NCI-H1436 (cell line): ENCODE measurements around the gene ASIC3.

Experiments
- DNase-seq: peaks from one replicate; lab custom pipeline; 2025; lab: John Stamatoyannopoulos, UW

Gene ASIC3

DNA sequence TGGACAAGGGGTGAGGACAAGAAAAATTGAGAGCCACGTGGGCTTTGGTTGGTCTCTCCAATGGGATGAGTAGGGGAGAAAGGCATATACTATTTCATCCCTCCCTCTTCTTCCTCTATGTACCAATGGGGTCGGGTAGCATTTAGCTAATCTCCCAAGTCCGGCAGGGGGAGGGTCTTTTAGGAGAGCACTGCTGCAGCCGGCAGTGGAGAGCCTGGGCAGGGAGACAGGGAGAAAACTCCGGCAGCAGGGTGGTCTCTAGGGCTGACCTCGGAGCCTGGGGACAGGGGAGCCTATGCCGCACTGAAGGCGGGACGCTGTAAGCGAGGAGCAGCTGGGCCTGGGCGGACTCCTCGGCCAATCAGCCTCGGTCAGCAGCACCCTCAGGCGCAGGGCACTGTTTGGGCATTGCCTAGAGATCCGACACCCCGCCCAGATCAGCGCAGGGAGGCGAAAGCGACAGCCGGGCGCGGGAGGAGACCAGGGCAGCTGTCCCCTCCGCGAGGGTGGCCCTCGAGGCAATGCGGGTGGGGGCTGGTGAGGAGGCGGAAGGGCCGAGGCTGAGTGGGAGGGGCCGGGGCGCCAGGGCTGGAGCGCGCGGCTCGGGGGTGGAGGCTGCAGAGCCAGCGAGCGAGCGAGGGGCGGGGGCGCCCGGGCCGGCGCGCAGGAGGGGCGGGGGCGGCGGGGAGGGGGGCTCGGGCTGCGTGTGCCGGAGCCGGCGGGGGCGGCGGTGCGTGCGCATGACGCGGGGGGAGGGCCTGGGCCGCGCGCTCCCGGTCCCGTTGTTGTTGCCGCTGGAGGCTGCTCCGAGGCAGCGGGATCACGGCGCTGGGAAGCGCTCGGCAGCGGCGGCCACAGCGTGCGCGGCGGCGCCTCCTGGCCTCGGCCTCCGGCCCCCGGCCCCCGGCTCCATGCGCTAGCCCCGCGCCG is 37.6 kb downstream of the ASIC3 start, which contains the start of gene AGAP3:
Gene AGAP3, plus strand, starts transcription at position 785 of the 930 bp plus-strand sequence. CDS start 267 bp downstream, outside the sequence.
- peak; percentile 44 for DNase-seq

DNA sequence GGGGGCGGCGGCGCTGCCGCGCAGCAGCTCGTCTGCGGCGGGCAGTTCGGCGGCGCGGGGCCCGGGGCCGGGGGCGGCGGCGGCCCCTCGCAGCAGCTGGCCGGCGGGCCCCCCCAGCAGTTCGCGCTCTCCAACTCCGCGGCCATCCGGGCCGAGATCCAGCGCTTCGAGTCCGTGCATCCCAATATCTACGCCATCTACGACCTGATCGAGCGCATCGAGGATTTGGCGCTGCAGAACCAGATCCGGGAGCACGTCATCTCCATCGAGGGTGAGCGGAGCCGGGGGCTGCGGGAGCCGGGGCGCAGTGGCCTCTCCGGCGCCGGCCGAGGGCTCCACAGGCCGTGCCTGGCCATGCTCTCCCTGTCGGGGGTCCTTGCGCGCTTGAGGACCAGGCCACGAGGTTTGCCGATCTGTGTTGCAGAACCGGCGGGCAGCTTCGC is 38.5 kb downstream of the ASIC3 start:
- no peak for DNase-seq

DNA sequence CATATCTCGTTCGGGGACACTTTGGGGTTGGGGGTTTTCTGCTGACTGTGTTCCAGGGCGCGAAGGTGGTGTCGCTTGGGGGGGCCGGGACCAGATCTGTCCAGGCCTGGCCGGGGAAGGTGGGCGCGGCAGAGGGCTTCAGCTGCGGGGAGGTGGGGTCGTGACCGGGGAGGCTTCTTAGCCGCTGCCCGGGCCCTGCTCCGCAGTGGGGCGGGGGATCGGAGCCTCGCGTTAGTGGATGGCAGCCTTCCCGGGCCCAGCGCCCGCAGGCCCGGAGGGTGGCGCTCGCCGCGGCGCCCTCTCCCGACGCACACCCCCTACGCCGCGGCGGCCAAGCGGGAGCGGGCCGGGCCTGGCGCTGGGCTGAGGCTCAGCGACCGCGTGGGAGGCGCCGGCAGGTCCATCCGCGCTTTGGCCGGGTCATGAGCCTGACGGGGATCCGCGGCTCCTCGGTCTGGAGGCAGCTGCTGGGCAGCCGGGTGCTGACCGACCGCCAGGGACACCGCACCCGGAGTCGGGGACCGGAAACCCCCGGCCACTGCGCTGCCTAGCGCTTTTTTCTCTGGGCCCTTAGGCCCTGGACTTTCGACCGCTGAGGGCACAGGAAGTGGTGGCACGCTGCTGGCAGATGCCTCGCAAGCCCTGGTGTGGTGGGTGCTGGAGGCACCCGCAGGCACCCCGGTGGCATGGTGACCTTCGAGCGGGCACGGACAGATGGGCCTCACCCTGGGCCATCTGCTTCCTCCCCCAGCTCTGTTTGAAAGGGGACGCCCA is 39.1 kb downstream of the ASIC3 start:
- no peak for DNase-seq

DNA sequence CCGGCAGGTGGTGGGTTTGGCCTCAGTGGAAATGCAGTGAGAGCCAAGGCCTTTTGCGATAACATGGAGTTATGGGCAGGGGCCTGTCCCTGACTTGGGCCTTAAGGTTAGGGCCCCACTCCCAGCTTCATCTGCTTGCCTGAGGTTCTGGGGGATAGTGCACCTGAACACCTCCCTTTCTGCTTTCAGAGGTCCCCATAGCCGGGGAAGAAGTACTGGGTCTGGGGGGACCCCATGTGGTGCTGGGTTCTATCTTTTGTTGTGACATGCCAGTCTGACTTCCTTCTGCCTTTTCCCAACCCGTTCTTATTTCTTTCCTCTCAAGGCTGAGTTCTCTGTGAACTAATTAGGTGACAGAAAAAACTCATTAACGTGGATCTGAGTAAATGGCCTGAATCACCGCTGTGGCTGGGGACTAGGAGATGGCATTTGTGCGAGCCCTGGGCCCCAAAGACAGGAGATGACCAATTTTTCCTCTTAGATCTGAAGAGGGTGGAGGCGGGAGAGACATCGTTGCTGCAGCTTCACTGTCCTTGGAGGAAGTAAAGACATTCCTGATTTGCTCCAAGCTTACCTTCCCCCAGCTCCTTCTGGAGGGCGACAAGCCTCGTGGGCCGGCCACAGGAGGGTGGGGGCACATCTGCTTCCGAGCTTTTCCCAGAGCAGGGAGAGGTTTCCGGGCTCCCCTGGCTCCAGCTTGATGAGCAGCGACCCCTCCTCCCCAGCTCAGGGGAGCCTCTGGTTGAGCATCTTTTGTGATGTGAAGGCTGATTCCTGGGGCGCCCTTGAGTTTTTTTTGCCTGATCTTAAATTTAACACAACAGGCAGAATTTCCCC is 39.9 kb downstream of the ASIC3 start:
- DNase-seq = no peak

DNA sequence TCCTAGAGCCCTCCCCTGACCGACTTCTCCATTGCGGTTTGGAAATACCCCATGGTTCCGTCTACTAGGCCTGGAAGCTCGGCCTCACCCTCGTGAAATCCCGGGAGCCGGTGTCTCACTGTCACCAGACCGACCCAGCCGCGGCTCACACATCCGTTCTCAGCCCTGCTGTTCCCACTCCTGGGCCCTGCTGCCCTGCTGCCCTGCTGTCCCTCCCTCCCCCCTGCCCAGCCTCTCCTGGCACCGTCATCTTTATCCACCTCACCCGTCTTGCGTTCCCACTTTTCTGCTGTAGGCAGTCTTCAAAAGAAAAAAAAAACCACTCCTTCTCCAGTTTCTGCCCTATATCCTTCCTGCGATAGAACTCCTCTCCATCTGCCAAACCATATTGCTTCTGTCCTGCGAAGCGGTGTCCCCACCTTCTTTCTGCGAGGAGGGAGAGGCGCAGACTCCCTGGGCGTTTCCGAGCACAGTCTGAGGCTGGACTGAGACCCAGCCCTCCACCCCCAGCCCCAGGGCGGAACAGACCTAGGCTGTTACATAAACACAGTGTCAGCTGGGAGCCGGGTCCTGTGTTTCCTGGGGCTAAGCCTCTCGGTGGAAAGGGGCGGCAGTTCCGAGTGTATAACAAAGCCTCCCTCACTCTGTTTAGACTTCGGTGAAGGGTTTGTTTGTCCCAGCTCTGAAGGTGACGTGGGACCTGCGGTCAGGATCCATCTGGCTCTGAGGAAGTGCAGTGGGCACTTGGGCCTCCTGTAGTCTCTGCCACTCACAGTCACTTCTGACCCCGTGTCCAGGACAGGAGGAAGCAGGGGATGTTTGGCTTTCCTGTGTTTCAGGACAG is 40.7 kb downstream of the ASIC3 start:
- no peak for DNase-seq

DNA sequence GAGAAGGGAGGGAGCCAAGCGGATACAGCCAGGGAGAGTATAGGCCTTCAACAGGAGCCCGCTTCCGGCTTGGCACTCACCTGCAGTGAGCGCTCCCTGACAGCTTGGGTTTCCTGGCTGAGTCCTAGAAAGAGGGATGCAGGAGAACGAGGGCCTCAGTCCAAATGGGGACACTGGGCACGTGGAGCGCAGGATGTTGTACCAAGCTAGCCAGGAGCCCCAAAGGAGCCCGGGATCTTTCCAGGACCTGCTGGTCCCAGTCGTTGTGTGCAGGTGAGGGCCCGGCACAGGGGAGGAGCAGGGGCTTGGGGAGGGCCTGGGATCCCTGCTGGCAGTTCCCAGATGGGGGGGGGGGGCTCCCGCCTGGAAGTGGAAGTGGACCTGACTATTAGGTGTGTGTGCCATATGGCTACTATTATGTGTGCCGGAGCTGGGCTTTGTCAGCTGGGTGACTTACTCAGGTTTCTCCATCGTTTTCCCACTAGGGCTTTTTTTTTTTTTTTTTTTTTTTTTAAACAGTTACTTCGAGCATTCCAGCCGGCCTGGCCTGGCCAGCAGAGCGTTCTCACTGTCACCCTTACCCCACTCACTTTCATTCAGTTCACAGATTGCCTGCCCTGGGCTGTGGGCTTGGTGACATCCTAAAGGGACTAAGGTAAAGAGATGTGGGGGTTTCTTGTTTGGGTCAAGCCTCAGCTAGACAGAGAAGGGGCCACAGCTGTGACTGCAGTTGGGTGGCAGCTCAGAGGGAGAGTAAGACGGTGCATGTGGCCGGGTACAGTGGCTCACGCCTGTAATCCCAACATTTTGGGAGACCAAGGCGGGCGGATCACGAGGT is 41.8 kb downstream of the ASIC3 start:
- DNase-seq = no peak

DNA sequence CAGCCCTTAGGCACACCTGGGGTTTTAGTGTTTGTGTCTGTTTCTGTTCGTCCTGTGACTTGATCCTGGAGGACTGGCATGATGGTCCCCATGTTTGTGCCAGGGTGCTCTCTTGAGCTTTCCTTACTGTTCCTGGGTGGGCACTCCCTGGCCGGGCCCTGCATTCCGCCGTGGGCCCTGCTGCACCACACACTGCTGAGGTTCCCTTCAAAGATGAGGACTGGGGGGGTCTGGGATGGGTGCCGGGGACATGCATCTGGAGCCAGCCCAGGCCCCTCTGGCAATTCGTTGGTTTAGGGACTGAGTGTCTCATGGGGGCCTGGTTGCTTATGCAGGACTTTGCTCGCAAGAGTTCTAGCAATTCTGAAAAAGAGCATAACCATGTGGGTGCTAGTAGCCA is 42.7 kb downstream of the ASIC3 start:
- no peak for DNase-seq

DNA sequence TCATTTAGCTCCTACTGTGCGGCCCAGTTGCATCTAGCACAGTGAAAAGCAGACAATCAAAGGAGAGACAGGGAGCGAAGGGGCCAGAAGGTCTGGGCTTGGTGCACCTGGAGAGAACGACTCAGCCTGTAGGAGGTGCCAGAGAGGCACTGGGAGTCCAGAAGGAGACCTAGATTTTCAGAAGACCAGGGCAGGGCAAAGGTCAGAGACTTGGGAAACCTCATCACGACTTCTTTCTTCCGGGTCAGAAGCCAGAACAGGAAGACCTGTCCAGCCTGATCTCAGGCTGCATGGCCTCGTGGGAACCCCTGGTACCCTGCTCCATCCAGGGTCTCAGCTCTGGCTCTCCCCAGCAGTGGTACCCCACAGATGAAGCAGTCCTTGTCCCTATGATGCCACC is 43.1 kb downstream of the ASIC3 start:
- no peak for DNase-seq

DNA sequence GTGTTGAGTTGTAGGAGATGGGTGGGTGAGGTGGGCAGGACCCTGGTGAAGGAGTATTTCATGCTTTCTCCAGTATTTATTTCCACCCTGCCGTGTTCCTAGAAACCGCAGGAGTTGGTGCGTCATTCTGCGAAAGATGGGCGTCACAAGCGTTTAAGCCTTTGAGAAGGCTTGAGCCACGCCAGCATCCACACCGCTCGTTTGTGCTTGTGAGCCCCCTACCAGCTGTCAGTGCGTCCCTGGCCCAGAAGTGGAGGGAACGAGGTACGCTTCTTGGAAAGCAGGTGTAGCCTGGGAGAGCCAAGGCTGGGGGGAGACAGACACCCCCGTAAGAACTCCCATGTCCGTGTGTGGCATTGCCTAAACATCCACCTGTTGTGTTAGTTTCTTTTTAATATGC is 43.7 kb downstream of the ASIC3 start:
- DNase-seq = no peak

DNA sequence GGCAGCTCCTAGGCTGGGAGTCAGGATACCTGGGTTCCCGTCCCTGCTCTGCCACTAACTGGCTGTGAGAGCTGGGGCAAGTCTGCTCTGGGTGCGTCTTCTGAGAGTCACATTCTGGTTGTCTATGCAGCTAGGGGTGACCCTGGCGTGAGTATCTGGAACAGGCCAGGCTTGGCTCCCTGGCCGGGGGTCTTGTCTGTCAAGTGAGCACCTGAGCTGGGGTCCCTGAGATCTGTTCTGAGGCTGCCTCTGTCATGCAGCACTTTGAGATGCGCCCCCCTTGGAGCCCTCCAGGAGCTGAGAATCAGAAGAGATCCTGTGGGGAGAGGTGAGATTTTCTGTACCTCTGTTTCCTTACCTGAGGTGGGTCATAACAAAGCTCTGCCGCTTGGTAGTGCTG is 45.4 kb downstream of the ASIC3 start:
- DNase-seq = no peak

DNA sequence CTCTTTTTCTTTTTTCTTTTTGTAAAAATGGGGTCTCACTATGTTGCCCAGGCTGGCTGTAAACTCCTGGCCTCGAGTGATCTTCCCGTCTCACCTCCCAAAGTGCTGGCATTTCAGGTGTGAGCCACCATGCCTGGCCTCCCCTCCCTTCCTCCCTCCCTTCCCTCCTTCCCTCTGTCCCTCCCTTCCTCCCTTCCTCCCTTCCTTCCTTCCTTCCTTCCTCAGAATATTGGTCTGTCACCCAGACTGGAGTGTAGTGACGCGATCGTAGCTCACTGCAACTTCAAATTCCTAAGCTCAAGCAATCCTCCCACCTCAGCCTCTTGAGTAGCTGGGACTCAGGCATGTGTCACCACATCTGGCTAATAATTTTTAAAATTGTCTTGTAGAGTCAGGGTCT is 46.3 kb downstream of the ASIC3 start:
- DNase-seq = no peak

DNA sequence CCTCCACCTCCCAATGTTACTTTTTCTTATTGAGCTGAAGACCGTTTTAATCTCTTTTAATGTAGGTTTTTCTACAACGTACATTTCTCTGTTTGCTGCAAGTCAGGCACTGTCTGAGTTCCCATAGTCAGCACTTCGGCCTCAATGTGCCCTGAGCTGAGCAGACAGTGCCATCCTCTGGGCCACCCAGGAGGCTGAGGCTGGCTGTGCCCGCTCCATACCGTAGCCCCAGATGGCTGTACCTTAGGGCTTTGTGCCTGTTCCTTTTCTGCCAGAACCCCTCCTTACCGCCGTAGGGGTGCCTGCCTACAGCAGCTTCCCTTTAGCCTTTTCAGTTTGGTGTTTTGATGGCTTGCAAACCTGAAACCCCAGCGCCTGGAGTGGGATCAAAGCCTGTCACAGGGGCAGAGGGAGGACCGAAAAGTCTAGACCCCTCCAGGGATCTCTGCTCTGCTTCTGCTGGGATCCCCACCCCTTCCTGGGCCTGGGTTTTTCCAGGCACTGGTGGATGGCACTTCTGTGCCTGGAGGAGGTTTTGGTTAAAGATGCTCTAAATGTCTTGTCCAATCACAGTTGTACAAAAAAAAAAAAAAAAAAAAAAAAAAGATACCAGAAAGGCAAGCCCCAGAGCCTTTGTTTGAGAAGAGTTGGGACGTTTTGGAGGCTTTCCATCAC is 46.9 kb downstream of the ASIC3 start:
- DNase-seq = no peak

DNA sequence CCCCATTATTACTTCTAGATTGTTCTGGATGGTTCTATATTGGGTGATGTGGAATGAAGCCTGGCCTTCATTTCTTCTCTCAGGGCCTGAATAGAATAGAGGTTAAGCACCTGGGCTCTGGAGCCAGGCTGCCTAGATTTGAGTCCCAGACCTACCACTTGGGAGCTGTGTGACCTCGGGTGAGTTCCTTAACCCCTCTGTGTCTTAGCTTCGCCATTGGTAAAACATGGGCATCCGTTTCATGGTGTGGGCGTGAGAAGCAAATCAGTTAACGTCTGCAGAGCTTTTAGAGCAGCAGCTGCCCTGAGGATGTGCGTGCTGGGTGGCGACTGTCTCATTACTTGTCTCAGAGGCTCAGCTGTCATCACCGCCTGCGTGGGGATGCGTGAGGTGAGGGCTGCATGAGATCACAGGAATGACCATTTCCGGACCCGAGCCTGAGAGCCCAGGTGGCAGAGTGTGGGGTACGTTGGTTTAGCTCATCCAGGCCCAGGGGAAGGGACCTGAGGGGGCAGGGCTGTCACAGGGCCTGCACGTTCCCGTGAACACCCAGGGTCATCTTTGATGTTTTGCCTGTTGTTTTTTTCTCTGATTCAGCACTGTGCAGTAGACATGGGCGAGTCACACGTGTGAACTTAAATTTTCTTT is 47.6 kb downstream of the ASIC3 start:
- DNase-seq = no peak

DNA sequence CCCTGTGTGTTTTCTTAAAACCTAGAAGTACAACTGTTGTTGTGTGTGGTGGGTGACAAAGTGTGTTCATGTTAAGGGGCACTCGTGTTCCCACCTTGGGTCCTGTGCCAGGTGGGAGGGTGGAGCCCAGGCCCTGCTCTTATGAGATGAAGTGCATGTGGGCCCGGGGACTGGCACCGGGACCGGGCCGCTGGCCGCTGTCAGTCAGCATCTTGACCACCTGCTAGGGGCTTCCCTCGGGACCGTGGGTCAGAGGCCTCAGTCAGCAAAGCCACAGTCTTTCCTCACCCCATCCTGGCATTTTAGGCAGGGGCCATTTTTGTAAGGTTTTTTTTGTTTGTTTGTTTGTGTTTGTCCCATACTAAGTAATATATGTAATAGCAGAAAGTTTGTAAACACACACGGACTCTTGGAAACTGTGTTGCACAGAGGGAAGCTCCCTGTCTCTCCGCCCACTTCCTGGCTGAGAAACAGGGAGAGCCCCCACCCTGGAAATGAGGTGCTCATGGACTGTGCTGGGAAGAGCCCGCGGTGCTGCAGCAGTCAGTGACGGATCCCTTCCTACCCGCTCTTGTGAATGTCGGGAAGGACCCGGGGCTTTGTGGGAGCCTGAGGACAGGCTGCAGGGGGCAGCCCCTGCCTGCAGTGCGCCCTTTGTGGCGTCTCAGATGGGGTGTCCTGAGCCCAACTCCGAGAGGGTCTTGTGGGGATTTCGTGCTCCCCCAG is 51.3 kb downstream of the ASIC3 start:
- no peak for DNase-seq

DNA sequence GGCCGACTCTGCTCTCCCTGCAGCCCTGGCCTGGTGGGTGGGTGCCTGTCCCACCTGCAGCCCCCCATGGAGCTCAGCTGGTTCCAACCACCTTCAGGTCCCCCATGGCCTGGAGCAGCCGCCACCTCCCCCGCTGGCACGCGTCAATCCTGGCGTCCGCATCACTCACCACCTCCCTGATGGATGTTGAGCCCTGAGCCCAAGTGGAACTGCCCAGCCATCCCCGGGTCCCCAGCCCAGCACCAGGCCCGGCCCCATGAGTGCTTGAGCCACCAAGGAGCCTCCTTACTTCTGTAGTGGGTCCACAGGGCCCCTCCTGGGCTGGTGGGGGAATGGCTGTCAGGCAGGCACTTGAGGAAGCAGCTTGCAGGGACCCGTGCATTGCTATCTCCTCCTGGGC is 52.6 kb downstream of the ASIC3 start:
- no peak for DNase-seq

DNA sequence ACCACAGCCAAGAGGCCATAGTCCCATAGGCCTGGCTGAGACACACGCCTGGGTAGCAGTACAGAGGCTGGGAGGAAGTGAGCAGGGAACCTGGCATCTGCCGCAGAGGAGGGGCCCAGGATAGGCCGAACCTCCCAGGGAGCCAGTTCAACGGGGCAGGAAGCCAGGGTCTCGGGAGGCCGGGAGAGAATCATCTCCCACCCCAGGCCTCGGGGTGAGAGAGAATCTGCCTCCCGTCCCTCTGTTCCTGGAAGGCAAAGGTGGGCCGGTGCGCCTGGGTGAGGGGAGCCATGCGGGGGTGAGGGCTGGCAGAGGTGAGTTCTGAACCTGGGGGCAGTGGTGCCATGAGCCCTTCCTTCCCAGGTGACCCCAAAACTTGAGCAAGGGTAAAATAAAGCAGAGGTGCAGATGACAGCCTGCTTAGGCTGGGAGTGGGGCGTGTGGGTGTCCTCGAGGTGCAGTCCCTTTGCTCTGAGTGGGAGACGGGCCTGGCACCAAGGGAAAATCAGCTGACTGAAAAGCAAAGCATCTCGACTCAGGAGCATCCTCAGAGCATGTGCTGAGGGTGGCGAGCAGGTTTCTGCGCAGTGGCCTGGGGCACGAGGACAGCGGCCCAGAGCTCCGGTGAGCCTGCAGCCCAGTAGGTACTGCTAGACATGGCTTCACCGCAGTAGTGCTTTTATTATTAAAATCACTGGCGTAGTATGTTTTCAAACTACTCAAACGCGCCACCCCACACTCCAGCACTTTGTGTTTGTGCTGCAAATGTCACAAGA is 53.5 kb downstream of the ASIC3 start:
- no peak for DNase-seq
